ENCODE data around the gene ZNF124.
A peak's percentile ranks its signal among the peaks of the same experiment; 100 is the strongest.
"Not testable (repeated sequence)": the region's sequence is repeated elsewhere in the genome, so short reads cannot be mapped to it uniquely, and the experiment has no call there.

The ZNF124 gene

GRCh38 chr1:247131236-247131635, 40.6 kb downstream of the ZNF124 start:
- peaks cover 48% of the 10 kb centered on the region for H3K9me3 Mint-ChIP-seq
- no peak for TF ChIP-seq CTCF (IDR thresholded peaks at IDR 0.05; ENCODE audit: unreplicated experiment in 3 of 3)
- peaks cover 7% of the 10 kb centered on the region for H3K4me1 Mint-ChIP-seq
- peaks cover 70% of the 10 kb centered on the region for H3K36me3 Mint-ChIP-seq (ENCODE audit: low read depth)
- H3K27ac Mint-ChIP-seq: no peak overlapping the region
- no peak overlapping the region for H3K4me3 Mint-ChIP-seq
- H3K27me3 Mint-ChIP-seq (ENCODE audit: low read depth): no peaks in the 10 kb centered on the region

GRCh38 chr1:247127519-247128282, 44.1 kb downstream of the ZNF124 start:
- Mint-ChIP-seq H3K4me3 (peak overlapping the region; percentile 92 to 95 (median 94)), H3K36me3 (ENCODE audit: low read depth) (peaks cover 52% of the 10 kb centered on the region), H3K27ac (peak overlapping the region; percentile 59 to 89 (median 85)), H3K9me3 (peaks cover 26% of the 10 kb centered on the region)
- H3K27me3 Mint-ChIP-seq (ENCODE audit: low read depth); H3K4me1 Mint-ChIP-seq: not testable (repeated sequence)

- H3K4me3 Mint-ChIP-seq; H3K27me3 Mint-ChIP-seq (ENCODE audit: low read depth): not testable (repeated sequence)
Observed at GRCh38 chr1:247126601-247127000, 45.2 kb downstream of the ZNF124 start.

GRCh38 chr1:247126166-247126565, 45.7 kb downstream of the ZNF124 start:
- H3K4me3 Mint-ChIP-seq; H3K27ac Mint-ChIP-seq; H3K4me1 Mint-ChIP-seq; H3K27me3 Mint-ChIP-seq (ENCODE audit: low read depth): not testable (repeated sequence)
- Mint-ChIP-seq H3K9me3 (peaks cover 19% of the 10 kb centered on the region), H3K36me3 (ENCODE audit: low read depth) (peaks cover 42% of the 10 kb centered on the region)

More at GRCh38 chr1:247126601-247127000, 45.2 kb downstream of the ZNF124 start:
- not testable (repeated sequence) for H3K27ac Mint-ChIP-seq, H3K4me1 Mint-ChIP-seq
- Mint-ChIP-seq H3K36me3 (ENCODE audit: low read depth) (peaks cover 42% of the 10 kb centered on the region), H3K9me3 (peaks cover 19% of the 10 kb centered on the region)

- Mint-ChIP-seq H3K27me3 (ENCODE audit: low read depth) (no peaks in the 10 kb centered on the region), H3K36me3 (ENCODE audit: low read depth) (peaks cover 18% of the 10 kb centered on the region), H3K27ac (no peak overlapping the region), H3K4me3 (no peak overlapping the region), H3K4me1 (no peaks in the 10 kb centered on the region), H3K9me3 (peaks cover 14% of the 10 kb centered on the region)
- no peak for TF ChIP-seq CTCF (IDR thresholded peaks at IDR 0.05; ENCODE audit: unreplicated experiment in 3 of 3)
Observed at GRCh38 chr1:247121382-247121781, 50.4 kb downstream of the ZNF124 start.

- Mint-ChIP-seq H3K36me3 (ENCODE audit: low read depth) (peaks cover 14% of the 10 kb centered on the region), H3K9me3 (peaks cover 14% of the 10 kb centered on the region)
- not testable (repeated sequence) for H3K27ac Mint-ChIP-seq; H3K4me3 Mint-ChIP-seq; H3K4me1 Mint-ChIP-seq; H3K27me3 Mint-ChIP-seq (ENCODE audit: low read depth)
Observed at GRCh38 chr1:247120408-247120668, 51.5 kb downstream of the ZNF124 start.

- no peaks in the 10 kb centered on the region for H3K4me1 Mint-ChIP-seq
- peaks cover 13% of the 10 kb centered on the region for H3K36me3 Mint-ChIP-seq (ENCODE audit: low read depth)
- peaks cover 12% of the 10 kb centered on the region for H3K9me3 Mint-ChIP-seq
- TF ChIP-seq CTCF (IDR thresholded peaks at IDR 0.05; ENCODE audit: unreplicated experiment in 3 of 3): no peak
- H3K4me3 Mint-ChIP-seq: no peak overlapping the region
- H3K27me3 Mint-ChIP-seq (ENCODE audit: low read depth): no peaks in the 10 kb centered on the region
- H3K27ac Mint-ChIP-seq: no peak overlapping the region
Observed at GRCh38 chr1:247119600-247120407, 52.0 kb downstream of the ZNF124 start.

- peaks cover under 1% of the 10 kb centered on the region for H3K27me3 Mint-ChIP-seq (ENCODE audit: low read depth)
- peaks cover 7% of the 10 kb centered on the region for H3K36me3 Mint-ChIP-seq (ENCODE audit: low read depth)
- no peak overlapping the region for H3K4me3 Mint-ChIP-seq
- no peak overlapping the region for H3K27ac Mint-ChIP-seq
- no peak for TF ChIP-seq CTCF (IDR thresholded peaks at IDR 0.05; ENCODE audit: unreplicated experiment in 3 of 3)
- H3K4me1 Mint-ChIP-seq: no peaks in the 10 kb centered on the region
- H3K9me3 Mint-ChIP-seq: peaks cover 8% of the 10 kb centered on the region
Observed at GRCh38 chr1:247118946-247119446, 52.8 kb downstream of the ZNF124 start.

All from nephron (organoid).